HepG2 (cell line): ENCODE results near the gene FGGY.

Experiments
- ATAD3A ChIP-seq: sonication (generic); formaldehyde crosslinking; IDR thresholded peaks from 2 replicates; pipeline ENCODE4 v1.4.0; 2020; ENCODE audit warnings: missing genetic modification reagents
- CTCF ChIP-seq: sonication (generic); formaldehyde crosslinking; IDR thresholded peaks from 2 replicates; pipeline ENCODE4 v1.5.0; 2020; ENCODE audit warnings: mild to moderate bottlenecking, missing genetic modification reagents, moderate library complexity
- NR1H2 ChIP-seq: sonication (generic); formaldehyde crosslinking; IDR thresholded peaks from 2 replicates; pipeline ENCODE4 v1.8.1; 2022; ENCODE audit warnings: low read depth, missing genetic modification reagents, borderline replicate concordance
- PREB ChIP-seq: sonication (generic); formaldehyde crosslinking; IDR thresholded peaks from 2 replicates; pipeline ENCODE4 v1.4.0; 2020; ENCODE audit warnings: missing genetic modification reagents

- TF ChIP-seq CTCF (no peak), ATAD3A (CRISPR knock-in tag) (no peak), PREB (CRISPR knock-in tag) (no peak), NR1H2 (no peak)
Observed at GRCh38 chr1:59605184-59605583, 308.3 kb downstream of the FGGY start.
